Kidney capillary endothelial cell (primary cell): ENCODE measurements around the gene DDX52.

Experiments
- DNase-seq: peaks from one replicate; pipeline ENCODE4 v3.0.0-alpha.2; 2018; ENCODE audit warnings: low spot score

The DDX52 gene

DNA sequence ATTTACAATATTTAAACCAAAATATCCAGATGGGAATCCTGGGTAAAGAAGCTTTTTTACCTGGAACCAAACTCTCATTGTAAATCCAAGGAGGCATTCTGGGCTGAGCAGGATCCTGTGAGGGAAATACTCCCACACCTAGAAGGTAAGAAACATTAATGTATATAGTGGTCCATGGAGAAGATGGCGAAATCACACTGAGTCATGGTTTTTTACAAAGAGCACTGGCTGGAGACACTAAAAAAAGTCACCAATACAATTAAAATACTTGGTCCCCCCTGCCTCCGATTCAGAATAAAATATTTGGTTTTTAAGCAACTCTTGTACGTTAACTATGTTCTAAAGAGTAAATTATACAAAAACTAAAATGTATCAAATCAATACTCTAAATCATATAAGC lies 67.0 kb downstream of the DDX52 start:
- DNase-seq, result no peak

DNA sequence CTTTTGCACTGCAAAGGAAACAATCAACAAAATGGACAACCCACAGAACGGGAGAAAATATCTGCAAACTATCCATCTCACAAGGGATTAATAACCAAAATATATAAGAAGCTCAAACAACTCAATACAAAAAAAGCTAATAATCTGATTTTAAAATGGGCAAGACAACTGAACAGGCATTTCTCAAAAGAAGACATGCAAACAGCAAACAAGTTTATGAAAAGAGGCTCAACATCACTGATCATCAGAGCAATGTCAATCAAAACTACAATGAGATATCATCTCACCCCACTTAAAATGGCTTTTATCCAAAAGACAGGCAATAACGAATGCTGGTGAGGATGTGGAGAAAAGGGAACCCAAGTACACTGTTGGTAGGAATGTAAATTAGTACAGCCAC lies 68.8 kb downstream of the DDX52 start:
- no peak for DNase-seq

DNA sequence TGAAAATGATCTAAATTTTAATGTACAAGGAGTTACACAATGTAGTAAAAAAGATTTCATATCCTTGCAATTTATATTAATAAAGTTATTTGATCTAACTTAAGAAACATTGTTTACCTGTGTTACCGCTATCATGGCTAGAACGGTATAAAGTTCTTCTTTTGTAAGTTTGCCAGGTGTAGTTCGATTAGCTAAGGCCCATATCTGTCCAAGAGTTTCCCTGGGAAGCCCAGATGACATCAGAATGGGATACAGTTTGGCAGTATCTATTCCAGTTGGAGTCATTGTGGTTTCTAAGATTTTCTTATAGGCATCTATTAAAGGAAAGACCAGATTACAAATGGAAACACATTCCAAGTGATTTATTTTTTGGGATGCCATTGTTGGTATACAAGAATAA lies 71.6 kb downstream of the DDX52 start:
- DNase-seq, result no peak

DNA sequence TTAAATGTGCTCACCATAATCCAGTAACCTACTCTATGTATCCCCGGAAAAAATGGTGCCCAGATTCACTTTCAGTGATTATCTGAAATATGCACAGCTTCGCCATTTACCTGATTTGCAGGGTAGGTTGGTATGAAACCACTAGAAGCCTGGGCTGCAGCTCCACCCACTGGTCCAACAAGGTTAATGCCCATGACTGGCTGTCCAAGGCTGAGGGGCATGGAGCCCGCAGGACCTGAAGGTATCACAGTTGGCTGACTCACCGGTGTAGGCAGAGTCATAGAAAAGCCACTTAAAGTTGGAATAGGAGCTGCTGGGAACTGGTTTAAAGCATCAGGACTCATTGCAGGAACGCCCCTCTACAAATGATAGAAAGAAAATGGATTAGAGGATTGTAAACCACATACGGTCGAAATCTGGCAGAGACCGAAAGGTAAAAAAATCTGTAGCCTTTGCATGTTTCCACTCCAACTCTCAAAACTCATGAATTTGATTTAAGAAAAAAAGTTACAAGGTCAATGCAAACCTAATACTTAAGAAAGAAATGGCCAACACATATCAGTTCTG lies 72.6 kb downstream of the DDX52 start:
- DNase-seq, result peak; percentile 41

DNA sequence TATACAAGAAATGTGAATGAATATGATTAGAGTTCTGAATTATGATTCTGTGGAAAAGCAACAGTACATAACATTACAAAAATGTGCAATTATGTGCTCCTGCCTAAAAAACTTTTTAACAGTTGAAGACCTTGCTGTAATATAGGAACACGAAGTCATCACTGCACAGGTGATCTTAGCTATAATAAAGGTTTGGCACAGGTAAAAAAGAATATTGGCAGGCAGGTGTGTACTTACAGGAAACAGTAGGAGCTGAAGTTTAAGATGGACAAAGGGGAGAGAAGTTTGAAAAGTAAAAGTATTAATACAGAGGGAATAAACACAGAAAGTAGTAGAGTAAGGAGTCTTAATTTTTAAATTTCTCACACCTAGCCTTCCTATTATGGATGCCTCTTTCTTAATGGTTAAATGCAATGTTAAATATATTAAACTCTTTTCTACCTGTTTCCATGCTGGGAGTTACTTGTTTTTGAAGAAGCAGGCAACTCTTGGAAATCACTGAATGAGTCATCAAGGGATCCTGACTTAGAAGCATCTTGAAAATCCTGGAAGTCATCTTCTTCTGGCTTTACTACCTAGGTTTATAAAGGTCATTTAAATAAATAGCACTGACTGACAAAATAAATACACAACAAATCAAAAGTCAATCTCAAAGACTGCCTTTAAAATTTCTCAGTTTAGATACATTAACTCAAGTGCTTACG lies 74.7 kb downstream of the DDX52 start:
- no peak for DNase-seq

DNA sequence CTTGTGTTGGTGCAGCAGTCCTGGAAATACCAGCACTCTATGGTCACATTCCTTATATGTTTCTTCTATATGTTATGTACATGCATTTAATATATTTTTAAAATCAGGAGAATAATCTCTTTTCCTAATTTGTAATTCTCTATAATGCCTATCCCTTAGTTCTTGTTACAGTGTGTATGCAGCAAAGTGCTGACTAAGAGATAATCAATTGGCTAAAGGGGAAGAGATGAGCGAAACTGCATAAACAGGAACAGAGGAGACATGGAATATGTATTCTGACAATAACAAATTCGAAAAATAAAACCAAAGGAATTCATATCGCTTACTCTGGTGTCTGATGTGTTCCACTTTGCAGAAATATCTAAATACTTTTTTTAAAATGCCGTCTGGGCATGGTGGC lies 75.7 kb downstream of the DDX52 start:
- DNase-seq, result no peak

DNA sequence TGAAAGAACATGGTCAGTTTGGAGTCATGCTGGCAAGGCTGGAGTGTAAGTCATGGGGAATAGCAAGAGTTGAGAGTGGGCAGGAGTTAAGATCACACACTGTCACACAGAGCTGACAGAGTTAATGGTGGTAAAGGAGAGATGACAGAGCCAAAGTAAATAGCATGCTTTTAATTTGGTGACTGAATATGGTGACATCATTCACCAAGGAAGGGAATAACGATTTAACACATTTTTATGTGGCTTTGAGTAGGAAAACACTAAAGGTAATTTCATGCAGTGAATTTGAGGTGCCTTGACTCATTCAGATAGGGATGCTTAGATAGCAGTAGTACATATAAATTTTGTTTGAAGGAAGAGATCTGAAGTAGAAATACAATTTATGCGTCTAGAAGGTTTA lies 76.1 kb downstream of the DDX52 start:
- no peak for DNase-seq

DNA sequence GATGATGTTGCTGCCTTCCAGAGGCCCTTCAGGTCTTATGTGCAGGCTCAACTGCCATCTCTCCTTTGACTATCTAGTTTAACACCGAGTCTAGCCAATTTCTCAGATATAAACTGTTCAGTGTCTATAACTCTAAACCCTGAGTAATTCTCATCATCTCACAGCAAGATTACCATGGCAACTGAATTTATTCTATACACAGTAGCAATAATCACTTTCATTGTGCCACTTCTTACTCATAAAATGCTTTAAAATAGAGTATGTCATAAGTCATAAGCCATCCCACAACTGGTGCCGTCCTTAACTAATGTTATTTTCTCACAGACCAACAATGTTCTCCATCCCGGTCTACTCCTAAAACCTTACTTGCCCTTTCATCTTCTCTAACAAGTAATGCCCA lies 79.0 kb downstream of the DDX52 start:
- DNase-seq, result no peak

DNA sequence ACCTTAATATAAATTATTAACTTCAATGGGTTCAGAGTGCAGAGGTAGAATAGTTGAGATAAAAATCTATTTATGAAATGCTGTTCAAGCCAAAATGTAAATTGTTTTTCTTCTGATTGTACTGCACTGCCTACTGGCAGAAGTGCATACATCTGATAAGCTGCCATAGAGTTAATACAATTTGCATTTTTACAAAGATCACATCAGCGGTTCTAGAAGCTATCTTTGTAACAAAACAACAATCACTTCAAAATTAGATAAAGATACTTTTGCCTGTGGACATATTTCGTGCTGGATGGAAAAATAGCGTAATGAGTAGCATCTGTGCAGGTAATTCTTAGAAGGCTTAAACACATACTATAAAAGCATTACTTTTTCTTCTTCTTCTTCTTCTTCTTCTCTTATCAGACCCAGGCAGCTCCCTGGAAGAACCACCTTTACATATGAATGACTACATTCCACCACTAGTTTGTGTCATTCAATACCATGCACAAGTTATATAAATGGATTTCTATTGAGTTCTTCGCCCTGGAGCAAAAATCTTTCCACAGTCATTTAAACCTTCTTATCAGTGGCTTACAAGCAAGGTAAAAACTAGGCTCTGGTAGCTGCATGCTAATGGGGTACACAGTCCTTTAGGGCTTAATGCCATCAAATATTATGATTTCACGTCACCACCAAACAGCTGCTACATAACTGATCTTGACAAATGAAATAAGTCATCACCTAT lies 81.1 kb downstream of the DDX52 start:
- no peak for DNase-seq
